Activated T-cell treated with anti-CD3 and anti-CD28 coated beads, Interleukin-2, amount 50 U/mL, for 4 hours (primary cell): ENCODE data around the gene PARL. TPM values are rescaled to one million over a fixed set of nuclear protein-coding genes. Genes with fewer than 3 reads are reported as not detected.

Experiments used
- ATAC-seq, 2 donors: fragments of 200-7000 bp; cut with Tn5 transposase; one replicate each; pipeline ENCODE4 v1.10.0; 2021
- DNase-seq: peaks from one replicate; pipeline ENCODE4 v3.0.0-alpha.2; 2020
- H3K27me3 Mint-ChIP-seq: one replicate; pipeline ENCODE4 v1.8.0; 2021; ENCODE audit warnings: low read depth, mixed read lengths
- H3K36me3 Mint-ChIP-seq: one replicate; pipeline ENCODE4 v1.8.0; 2022; ENCODE audit warnings: mixed read lengths; ENCODE audit not compliant: insufficient read depth
- H3K4me1 Mint-ChIP-seq: one replicate; pipeline ENCODE4 v1.8.0; 2021; ENCODE audit warnings: low read depth, mixed read lengths
- H3K4me3 Mint-ChIP-seq: one replicate; pipeline ENCODE4 v1.8.0; 2021; ENCODE audit warnings: mild to moderate bottlenecking, moderate library complexity, mixed read lengths
- H3K9me3 Mint-ChIP-seq: one replicate; pipeline ENCODE4 v1.8.0; 2021; ENCODE audit warnings: mixed read lengths
- total RNA-seq, 3 donors: library from RNA; stranded (reverse); gene quantifications; one replicate each; pipeline ENCODE4 v1.2.1, GENCODE V29; 2021

Gene PARL
- total RNA-seq, 3 donors from 2014 or later, result 102 to 109 (median 105) TPM

DNA sequence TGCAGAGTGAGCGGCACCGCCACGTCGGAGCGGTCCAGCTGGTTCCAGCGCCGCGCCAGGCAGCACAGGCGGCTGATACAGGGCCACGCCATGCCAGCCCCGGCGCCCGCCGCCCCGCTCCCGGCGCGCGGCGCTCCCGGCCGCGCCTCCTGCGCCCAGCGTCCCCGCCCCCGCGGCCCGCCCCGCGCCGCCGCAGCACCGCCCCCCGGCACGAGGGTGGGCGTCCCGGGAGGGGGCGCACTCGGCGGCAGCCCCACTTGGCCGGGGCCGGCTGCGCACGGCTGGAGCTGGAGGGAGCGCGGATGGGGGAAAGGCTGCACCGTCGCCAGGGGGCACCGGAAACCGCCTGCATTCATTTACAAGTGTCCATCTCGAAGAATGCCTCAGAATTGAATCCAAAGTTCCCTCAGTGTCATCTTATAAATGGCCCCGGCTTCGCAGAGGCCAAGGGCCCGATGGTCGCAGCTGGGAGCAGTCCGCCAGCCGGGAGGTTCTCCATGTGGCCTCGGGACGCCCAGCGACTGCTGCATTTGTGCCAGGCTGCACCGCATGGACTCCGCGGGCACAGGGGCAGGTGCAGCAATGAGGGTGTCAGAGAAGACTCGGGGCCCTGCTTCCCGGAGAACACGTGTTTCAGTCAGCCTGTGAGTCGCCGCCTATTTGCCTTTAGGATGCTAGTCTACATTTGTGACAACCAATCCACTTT lies 59.1 kb downstream of the PARL start, which contains the start of gene MAP6D1:
Gene MAP6D1, minus strand, starts transcription at position 122 of the 706 bp plus-strand sequence. Its CDS starts 30 bp downstream, at position 92.
- peak; percentile 53 for DNase-seq
- no peaks in the 10 kb centered on the region for H3K9me3 Mint-ChIP-seq
- peaks cover 6% of the 10 kb centered on the region for H3K27me3 Mint-ChIP-seq

GRCh38 chr3:183824761-183825455 lies 59.8 kb downstream of the PARL start:
- H3K9me3 Mint-ChIP-seq, result no peaks in the 10 kb centered on the region
- H3K4me3 Mint-ChIP-seq, result peak overlapping the region; percentile 70
- ATAC-seq (peak; percentile 39 to 42), DNase-seq (no peak)
- H3K4me1 Mint-ChIP-seq, result peaks cover 12% of the 10 kb centered on the region
- H3K27me3 Mint-ChIP-seq, result peaks cover 6% of the 10 kb centered on the region
- peaks cover 8% of the 10 kb centered on the region for H3K36me3 Mint-ChIP-seq

More for the DNA sequence above, 59.1 kb downstream of the PARL start, which contains the start of gene MAP6D1:
- H3K36me3 Mint-ChIP-seq, result peaks cover 13% of the 10 kb centered on the region
- peak within 1 kb of the TSS; percentile 75 for H3K4me3 Mint-ChIP-seq
- peaks cover 12% of the 10 kb centered on the region for H3K4me1 Mint-ChIP-seq
- peak; percentile 77 to 81 for ATAC-seq

- Mint-ChIP-seq H3K4me3 (peak overlapping the region; percentile 70), H3K4me1 (peaks cover 12% of the 10 kb centered on the region), H3K9me3 (no peaks in the 10 kb centered on the region), H3K36me3 (peaks cover 10% of the 10 kb centered on the region), H3K27me3 (peaks cover 6% of the 10 kb centered on the region)
- DNase-seq (no peak), ATAC-seq (no peak)
Measured at GRCh38 chr3:183823963-183824362, 60.7 kb downstream of the PARL start.

DNA sequence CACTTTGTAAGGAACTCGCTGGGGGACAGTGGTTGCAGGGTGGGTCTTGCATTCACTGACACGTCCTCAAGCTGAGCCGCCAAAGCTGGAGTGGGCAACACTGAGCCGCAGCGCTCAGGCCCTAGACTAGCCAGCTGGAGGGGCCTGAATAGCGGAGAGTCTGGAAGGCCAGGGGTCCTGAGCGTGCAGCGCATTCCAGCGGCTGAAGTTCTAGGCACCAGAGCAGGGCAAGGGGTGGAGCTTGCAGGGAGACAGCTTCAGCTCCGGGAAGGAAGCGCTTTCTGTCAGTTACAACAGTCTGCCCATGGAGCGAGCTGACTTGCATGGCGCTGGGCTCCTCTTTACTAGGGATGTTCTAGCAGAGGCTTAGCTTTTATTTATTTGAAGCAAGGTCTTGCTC lies 62.0 kb downstream of the PARL start:
- Mint-ChIP-seq H3K36me3 (peaks cover 5% of the 10 kb centered on the region), H3K9me3 (no peaks in the 10 kb centered on the region), H3K4me3 (no peak overlapping the region), H3K27me3 (peaks cover 6% of the 10 kb centered on the region), H3K4me1 (peaks cover 12% of the 10 kb centered on the region)
- DNase-seq (no peak), ATAC-seq (no peak)

DNA sequence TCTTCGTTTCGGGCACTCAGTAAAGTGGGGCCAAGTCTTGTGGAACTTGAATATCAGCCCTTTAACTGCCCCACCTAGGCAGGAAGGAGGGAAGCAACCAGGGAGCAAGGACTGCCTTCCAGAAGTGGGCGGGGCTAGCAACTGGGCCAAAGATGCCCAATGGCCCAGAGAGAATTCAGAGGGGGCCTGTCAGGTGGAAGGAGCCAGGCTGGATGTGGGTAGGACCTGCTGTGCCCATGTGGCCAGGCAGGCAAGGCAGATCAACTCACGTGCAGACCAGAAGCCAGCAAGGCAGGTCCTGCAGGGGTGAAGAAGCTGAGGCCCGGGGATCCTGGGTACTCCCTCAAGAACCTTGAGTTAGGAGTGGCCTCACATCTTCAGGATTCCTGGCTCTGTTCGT lies 64.8 kb downstream of the PARL start:
- ATAC-seq (no peak), DNase-seq (no peak)
- peaks cover 6% of the 10 kb centered on the region for H3K27me3 Mint-ChIP-seq
- H3K9me3 Mint-ChIP-seq, result no peaks in the 10 kb centered on the region
- H3K4me1 Mint-ChIP-seq, result peaks cover 25% of the 10 kb centered on the region
- H3K4me3 Mint-ChIP-seq, result no peak overlapping the region
- H3K36me3 Mint-ChIP-seq, result peaks cover 7% of the 10 kb centered on the region

DNA sequence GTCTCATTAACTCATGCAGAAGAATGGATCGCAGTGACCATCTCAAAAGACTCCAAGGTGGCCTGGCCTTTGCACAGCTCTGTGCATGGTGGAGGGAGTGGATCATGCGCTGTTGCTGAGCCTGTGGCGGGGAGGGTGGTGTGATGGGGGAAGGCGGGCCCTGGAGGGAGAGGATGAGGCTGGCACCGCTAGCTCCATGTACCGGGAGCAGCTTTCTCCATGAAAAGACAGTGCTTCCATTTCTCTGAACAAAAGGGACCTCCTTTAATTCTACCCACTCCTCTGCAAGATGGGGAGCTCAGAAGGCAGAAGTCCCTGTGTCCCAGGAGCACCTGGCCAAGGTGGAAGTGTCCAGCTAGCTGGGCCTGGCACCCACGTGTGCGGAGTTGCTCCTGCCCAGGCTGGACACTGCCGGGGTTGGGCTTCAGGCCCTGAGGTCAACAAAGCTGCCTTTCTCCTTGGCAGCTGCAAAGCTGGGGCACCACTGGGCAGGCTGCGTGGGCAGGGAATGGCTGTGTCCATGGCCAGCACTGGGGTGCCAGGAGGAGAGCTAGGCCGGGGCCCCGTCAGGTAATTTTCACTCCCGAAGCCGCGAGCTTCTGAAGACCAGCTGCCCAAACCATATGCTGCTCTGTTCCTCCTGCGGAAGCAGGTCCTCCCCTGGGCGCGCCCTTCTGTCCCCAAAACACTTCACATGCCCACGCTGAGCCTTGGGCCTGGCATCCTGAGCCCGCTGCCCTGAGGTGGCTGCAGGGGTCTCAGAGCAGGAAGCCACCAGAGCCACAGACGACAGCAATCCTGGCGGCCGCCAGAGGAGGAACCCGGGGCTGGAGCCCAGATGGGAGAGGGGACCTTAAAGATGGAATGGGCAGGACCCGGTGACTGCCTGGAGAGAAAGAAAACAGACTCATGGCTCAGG lies 65.7 kb downstream of the PARL start:
- ATAC-seq, result no peak
- Mint-ChIP-seq H3K27me3 (peaks cover 2% of the 10 kb centered on the region), H3K36me3 (peaks cover 9% of the 10 kb centered on the region), H3K4me3 (no peak overlapping the region), H3K9me3 (no peaks in the 10 kb centered on the region), H3K4me1 (peaks cover 20% of the 10 kb centered on the region)
- no peak for DNase-seq

GRCh38 chr3:183818041-183818620 lies 66.5 kb downstream of the PARL start:
- peaks cover 9% of the 10 kb centered on the region for H3K36me3 Mint-ChIP-seq
- DNase-seq, result no peak

DNA sequence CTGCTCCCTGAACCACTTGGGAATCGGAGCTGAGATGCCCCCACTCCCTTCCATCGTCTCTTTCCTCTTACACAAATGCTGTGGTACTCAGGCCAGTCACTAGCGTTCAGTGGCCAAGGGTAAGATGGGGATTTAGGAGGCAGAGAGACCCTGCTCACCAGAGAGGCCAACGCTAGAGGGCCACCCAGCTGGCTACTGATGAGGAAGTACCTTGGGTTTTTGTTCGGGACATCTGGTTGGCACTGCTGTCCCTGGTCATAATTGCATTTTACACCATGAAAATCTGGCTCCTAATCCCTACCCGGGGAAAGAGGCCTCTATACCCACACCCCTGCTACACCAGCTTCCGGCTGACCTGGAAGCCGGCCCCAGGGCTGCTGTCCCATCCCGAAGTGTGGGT lies 67.0 kb downstream of the PARL start:
- H3K36me3 Mint-ChIP-seq, result peaks cover 9% of the 10 kb centered on the region
- ATAC-seq, result no peak
- H3K9me3 Mint-ChIP-seq, result no peaks in the 10 kb centered on the region

More at GRCh38 chr3:183818041-183818620, 66.5 kb downstream of the PARL start:
- Mint-ChIP-seq H3K9me3 (no peaks in the 10 kb centered on the region), H3K27me3 (no peaks in the 10 kb centered on the region), H3K4me1 (peaks cover 17% of the 10 kb centered on the region), H3K4me3 (no peak overlapping the region)
- no peak for ATAC-seq

GRCh38 chr3:183816681-183817510 lies 67.8 kb downstream of the PARL start:
- H3K27me3 Mint-ChIP-seq, result no peaks in the 10 kb centered on the region
- H3K9me3 Mint-ChIP-seq, result no peaks in the 10 kb centered on the region
- no peak overlapping the region for H3K4me3 Mint-ChIP-seq
- H3K36me3 Mint-ChIP-seq, result peaks cover 9% of the 10 kb centered on the region
- ATAC-seq, result no peak
- DNase-seq, result no peak
- H3K4me1 Mint-ChIP-seq, result peaks cover 17% of the 10 kb centered on the region

More for the DNA sequence above, 67.0 kb downstream of the PARL start:
- Mint-ChIP-seq H3K4me1 (peaks cover 17% of the 10 kb centered on the region), H3K4me3 (no peak overlapping the region), H3K27me3 (no peaks in the 10 kb centered on the region)
- DNase-seq, result no peak

GRCh38 chr3:183815951-183816475 lies 68.7 kb downstream of the PARL start:
- peaks cover 15% of the 10 kb centered on the region for H3K36me3 Mint-ChIP-seq
- H3K9me3 Mint-ChIP-seq, result no peaks in the 10 kb centered on the region
- H3K4me3 Mint-ChIP-seq, result no peak overlapping the region
- no peaks in the 10 kb centered on the region for H3K27me3 Mint-ChIP-seq
- H3K4me1 Mint-ChIP-seq, result peaks cover 17% of the 10 kb centered on the region
- ATAC-seq, result no peak
- no peak for DNase-seq

GRCh38 chr3:183815563-183815940 lies 69.1 kb downstream of the PARL start:
- H3K4me1 Mint-ChIP-seq, result peaks cover 17% of the 10 kb centered on the region
- no peaks in the 10 kb centered on the region for H3K27me3 Mint-ChIP-seq
- H3K9me3 Mint-ChIP-seq, result no peaks in the 10 kb centered on the region
- no peak overlapping the region for H3K4me3 Mint-ChIP-seq
- H3K36me3 Mint-ChIP-seq, result peaks cover 17% of the 10 kb centered on the region
- DNase-seq, result no peak
- ATAC-seq, result peak; percentile 44 to 54

- Mint-ChIP-seq H3K4me1 (peaks cover 17% of the 10 kb centered on the region), H3K36me3 (peaks cover 20% of the 10 kb centered on the region), H3K9me3 (no peaks in the 10 kb centered on the region), H3K4me3 (no peak overlapping the region), H3K27me3 (no peaks in the 10 kb centered on the region)
- no peak for DNase-seq
- ATAC-seq, result no peak
Measured at GRCh38 chr3:183814240-183814639, 70.4 kb downstream of the PARL start.
